OCI-M2 (cell line): ENCODE data around the gene CPVL.
A peak's percentile ranks its signal among the peaks of the same experiment; 100 is the strongest.

ENCODE experiments used
- DNase-seq: peaks from one replicate; lab custom pipeline; 2025; ENCODE audit not compliant: unreplicated experiment; lab: John Stamatoyannopoulos, UW

Gene CPVL

GRCh38 chr7:29146057-29146706, at the start of gene CPVL:
TSS of gene CPVL (minus strand) at chr7:29146537. CDS start at chr7:29121061, 25,476 bp downstream.
- DNase-seq, result peak; percentile 21

- no peak for DNase-seq
Observed at GRCh38 chr7:29194594-29195427, 48.5 kb upstream of the CPVL start, which contains the start of gene CHN2. TSS of gene CHN2 (plus strand) at chr7:29194775.

GRCh38 chr7:29194206-29194593, 47.9 kb upstream of the CPVL start:
- DNase-seq, result no peak

GRCh38 chr7:29193316-29194205, 47.2 kb upstream of the CPVL start:
- no peak for DNase-seq

GRCh38 chr7:29192811-29193210, 46.5 kb upstream of the CPVL start:
- no peak for DNase-seq

- DNase-seq, result no peak
Observed at GRCh38 chr7:29192323-29192722, 46.0 kb upstream of the CPVL start.

- DNase-seq, result no peak
Observed at GRCh38 chr7:29190349-29191045, 44.2 kb upstream of the CPVL start.

- DNase-seq, result no peak
Observed at GRCh38 chr7:29189743-29190201, 43.4 kb upstream of the CPVL start.

- DNase-seq, result no peak
Observed at GRCh38 chr7:29185613-29186012, 39.3 kb upstream of the CPVL start.

GRCh38 chr7:29184599-29184998, 38.3 kb upstream of the CPVL start:
- no peak for DNase-seq

GRCh38 chr7:29179115-29179514, 32.8 kb upstream of the CPVL start:
- DNase-seq, result no peak

GRCh38 chr7:29177963-29178600, 31.7 kb upstream of the CPVL start:
- no peak for DNase-seq

- no peak for DNase-seq
Observed at GRCh38 chr7:29173458-29173857, 27.1 kb upstream of the CPVL start.

GRCh38 chr7:29170781-29171180, 24.4 kb upstream of the CPVL start:
- no peak for DNase-seq

GRCh38 chr7:29167721-29168120, 21.4 kb upstream of the CPVL start:
- DNase-seq, result no peak

GRCh38 chr7:29163854-29164253, 17.5 kb upstream of the CPVL start:
- no peak for DNase-seq

GRCh38 chr7:29162577-29162976, 16.2 kb upstream of the CPVL start:
- DNase-seq, result no peak

GRCh38 chr7:29161231-29161630, 14.9 kb upstream of the CPVL start:
- DNase-seq, result no peak

GRCh38 chr7:29160080-29160479, 13.7 kb upstream of the CPVL start:
- DNase-seq, result no peak

- no peak for DNase-seq
Observed at GRCh38 chr7:29158795-29159423, 12.6 kb upstream of the CPVL start.
